Cardiac fibroblast (primary cell): Measurements from ENCODE around the gene FBXW11.
"Not testable (repeated sequence)": the region's sequence is repeated elsewhere in the genome, so short reads cannot be mapped to it uniquely, and the experiment has no call there.

Source experiments
- DNase-seq, 2 donors: peaks; one replicate each; pipeline versions ENCODE4 v3.0.0 to v3.0.0-alpha.2; 2010; ENCODE audit warnings: low read depth in 2 of 2
- H3K4me3 ChIP-seq, 2 donors: replicated peaks in 1 of 2; 1 replicate in 1 of 2; 2 replicates in 1 of 2; pipeline ENCODE4 v1.5.1; 2011; ENCODE audit warnings: low read depth in 2 of 2, low read length in 2 of 2, mild to moderate bottlenecking in 2 of 2, moderate library complexity in 1 of 2
- TF ChIP-seq, protein P1 (sequence below): IDR thresholded peaks from one replicate; pipeline ENCODE4 v1.5.1; 2011; ENCODE audit warnings: low read depth, mild to moderate bottlenecking, low read length, inconsistent platforms

The FBXW11 gene

DNA sequence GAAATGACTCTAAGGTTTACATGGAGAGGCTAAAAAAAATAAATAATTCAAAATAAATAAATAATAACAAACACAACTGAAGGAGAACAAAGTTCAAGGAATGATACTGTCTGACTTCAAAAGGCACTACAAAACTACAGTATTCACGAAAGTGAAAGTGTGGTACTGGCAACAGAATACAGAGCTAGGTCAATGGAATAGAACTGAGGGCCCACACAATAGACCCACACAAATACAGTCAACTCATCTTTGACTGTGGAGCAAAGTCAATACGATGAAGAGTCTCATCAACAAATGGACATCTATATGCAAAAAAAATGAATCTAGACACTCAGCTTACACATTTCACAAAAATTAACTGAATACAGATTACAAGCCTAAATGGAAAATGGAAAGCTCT, 75.3 kb downstream of the FBXW11 start:
- no peak overlapping the region for H3K4me3 ChIP-seq
- DNase-seq, result no peak
- TF ChIP-seq, protein P1, sequence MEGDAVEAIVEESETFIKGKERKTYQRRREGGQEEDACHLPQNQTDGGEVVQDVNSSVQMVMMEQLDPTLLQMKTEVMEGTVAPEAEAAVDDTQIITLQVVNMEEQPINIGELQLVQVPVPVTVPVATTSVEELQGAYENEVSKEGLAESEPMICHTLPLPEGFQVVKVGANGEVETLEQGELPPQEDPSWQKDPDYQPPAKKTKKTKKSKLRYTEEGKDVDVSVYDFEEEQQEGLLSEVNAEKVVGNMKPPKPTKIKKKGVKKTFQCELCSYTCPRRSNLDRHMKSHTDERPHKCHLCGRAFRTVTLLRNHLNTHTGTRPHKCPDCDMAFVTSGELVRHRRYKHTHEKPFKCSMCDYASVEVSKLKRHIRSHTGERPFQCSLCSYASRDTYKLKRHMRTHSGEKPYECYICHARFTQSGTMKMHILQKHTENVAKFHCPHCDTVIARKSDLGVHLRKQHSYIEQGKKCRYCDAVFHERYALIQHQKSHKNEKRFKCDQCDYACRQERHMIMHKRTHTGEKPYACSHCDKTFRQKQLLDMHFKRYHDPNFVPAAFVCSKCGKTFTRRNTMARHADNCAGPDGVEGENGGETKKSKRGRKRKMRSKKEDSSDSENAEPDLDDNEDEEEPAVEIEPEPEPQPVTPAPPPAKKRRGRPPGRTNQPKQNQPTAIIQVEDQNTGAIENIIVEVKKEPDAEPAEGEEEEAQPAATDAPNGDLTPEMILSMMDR, result no peak

DNA sequence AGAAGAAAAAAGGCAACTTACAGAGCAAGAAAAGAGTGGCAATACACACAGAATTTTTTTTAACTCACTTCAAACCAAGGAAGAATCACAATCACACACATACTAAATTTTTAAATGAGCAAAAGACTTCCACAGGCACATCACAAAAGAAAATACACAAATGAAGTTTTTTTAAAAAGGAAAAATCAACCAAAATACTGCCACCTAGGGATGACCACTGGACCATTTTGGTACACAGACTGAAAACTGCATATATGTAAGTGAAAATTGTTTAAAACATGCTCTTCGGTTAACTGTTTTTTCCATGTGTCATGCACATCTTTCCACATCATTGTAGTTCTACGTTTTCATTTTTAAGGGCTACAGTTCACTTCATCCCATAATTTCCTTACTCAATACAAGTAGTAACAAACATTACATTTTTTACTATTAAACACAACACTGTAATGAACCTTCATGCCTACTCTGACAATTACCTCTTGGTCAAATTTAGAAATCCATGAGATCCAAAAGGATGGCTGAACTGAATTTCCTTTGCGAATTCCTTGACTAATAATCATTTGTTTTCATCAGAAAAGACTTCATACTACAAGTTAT, 79.0 kb downstream of the FBXW11 start:
- TF ChIP-seq, protein P1, result peak; percentile 52
- peak in 1 of 2 donors; percentile 30 for DNase-seq

DNA sequence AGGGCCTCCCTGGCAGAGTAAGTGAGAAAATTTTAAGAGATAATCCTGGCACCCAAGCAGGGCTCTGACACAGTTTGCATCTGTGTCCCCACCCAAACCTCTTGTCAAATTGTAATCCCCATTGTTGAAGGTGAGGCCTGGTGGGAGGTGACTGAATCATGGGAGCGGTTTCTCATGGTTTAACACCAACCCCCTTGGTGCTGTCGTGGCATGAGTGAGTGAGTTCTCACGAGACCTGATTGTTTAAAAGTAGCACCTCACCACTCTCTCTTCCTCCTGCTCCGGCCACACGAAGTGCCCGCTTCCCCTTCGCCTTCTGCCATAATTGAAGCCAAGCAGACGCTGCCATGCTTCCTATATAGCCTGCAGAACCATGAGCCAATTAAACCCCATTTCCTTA, 80.1 kb downstream of the FBXW11 start:
- H3K4me3 ChIP-seq, result no peak overlapping the region
- TF ChIP-seq, protein P1, result no peak
- DNase-seq, result no peak

More for the DNA sequence above, 79.0 kb downstream of the FBXW11 start:
- H3K4me3 ChIP-seq, result no peak overlapping the region

DNA sequence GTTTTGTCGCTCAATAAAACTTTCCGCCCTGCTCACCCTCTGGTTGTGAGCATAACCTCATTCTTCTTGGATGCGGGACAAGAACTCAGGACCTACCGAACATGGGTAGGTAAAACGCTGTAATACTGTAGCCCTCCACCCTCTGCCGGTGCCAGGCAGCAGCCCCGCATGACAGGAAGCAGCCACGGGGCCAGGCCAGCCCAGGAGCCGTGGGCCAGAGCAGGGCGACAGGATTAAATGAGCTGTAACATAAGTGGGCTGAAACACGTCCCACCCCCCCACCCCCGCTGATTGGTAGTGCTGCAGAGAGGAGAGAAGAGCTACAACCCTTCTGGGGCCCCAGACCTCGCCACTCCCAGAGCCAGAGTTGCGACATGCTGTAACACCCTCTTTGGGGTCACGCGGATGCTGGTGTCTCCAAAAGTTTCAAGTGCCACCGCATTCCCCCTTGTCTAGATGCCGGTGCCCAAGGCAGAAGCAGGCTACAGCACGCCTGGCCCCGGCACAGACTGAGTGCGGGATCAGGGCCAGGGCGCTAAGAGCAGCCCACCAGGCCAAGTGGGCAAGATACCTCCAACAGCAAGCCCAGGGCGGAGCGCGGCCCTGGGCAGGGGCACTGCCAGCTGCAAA, 81.8 kb downstream of the FBXW11 start:
- DNase-seq, result no peak
- TF ChIP-seq, protein P1, result no peak
- no peak overlapping the region for H3K4me3 ChIP-seq

DNA sequence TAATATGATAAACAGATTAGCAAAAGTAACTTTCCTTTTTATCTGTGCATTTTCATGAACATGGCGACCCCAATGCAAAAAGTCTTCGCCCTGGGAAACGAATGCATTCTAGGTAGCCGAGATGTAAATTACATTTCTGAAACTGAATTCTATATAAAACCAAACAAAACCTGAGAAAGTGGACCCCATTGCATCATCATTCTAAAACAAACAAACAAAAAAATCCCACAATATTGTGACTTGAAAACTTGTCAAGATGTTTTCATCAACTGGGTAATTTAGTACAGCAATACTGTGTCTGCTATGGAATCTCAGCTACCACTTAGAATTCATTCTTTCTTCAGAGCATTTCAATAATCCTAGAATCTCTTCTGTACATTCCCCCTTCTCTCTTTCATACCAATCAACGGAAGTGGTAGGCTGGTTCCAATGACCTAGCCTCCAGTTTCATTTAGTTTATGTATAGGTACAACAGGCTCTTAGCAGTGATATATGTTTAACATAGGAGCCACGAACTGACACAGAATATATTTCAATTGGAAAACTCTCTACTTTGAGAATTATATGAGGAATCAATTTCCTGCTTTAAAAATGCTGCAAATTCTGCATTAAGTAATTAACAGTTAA, 85.6 kb downstream of the FBXW11 start:
- H3K4me3 ChIP-seq, result no peak overlapping the region
- TF ChIP-seq, protein P1, result no peak
- DNase-seq, result no peak

DNA sequence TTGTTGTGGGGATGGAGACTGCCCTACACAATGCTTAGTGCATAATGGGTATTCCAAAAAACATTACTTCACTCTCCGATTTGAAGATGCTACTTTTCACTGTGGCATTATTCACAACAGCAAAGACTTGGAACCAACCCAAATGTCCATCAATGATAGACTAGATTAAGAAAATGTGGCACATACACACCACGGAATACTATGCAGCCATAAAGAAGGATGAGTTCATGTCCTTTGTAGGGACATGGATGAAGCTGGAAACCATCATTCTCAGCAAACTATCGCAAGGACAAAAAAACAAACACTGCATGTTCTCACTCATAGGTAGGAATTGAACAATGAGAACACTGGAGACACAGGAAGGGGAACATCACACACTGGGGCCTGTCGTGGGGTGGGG, 90.7 kb downstream of the FBXW11 start:
- H3K4me3 ChIP-seq, DNase-seq: not testable (repeated sequence)

DNA sequence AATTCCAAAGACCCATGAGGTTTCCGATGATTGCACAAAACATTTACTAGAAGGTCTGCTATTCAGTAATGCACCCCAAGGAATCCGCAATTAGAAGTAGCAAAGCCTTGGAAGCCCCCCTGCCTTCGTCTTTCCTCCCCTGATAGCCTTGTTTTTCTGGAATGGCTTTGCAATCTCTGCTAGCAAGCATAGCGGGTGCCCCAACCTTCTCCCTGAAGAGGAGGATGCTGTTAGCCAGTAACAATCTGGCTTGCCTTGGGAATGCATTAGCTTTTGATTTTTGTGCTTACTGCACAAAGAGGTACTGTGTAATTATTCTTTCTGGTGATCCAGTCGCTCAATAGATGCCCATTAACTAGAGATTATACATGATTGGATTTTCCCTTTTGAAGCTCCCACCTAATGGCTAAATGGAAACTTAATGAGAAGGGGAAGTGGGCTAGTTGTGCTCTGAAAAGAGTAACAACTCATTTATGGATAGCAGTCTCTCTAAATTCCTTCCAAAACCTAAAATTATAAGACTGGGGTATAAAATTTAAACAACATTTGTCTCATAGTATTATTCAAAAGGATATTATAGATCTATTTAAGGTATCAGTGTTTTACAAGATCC, 91.6 kb downstream of the FBXW11 start:
- TF ChIP-seq, protein P1, result no peak
- DNase-seq, result no peak
- H3K4me3 ChIP-seq, result no peak overlapping the region
